Measurements from ENCODE around the gene TREH.

Gene TREH

DNA sequence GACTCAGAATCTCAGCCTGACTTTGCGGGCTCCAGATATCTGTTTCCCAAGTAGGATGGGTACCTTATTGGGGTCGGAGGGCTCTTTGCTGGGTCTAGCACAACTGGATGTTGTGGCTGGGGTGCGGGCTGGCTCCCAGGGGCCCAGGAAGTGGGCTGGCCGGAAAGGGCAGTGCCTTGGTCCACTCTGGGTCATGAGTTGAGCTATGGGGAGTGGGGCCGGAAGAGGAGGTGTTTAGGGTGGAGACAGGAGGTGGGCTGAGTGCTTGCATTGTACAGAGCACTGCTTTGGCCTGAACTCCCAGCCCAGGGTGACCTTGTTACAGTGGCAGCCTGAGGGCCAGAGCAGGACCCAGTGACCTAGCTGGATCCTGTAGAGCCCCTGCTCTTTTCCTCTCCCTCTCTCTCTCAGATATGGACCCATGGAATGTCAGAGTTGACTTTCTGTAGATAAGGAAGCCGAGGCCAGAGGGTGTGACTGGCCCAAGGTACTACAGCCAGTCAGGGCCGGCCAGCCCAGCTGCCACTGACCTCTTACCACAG is 58.9 kb downstream of the TREH start:
- H3K4me3 ChIP-seq (replicated peaks in 1 of 2; ENCODE audit: low read depth in 2 of 2, low read length in 2 of 2), result peak overlapping the region; percentile 13 to 64
- TF ChIP-seq, protein P1, sequence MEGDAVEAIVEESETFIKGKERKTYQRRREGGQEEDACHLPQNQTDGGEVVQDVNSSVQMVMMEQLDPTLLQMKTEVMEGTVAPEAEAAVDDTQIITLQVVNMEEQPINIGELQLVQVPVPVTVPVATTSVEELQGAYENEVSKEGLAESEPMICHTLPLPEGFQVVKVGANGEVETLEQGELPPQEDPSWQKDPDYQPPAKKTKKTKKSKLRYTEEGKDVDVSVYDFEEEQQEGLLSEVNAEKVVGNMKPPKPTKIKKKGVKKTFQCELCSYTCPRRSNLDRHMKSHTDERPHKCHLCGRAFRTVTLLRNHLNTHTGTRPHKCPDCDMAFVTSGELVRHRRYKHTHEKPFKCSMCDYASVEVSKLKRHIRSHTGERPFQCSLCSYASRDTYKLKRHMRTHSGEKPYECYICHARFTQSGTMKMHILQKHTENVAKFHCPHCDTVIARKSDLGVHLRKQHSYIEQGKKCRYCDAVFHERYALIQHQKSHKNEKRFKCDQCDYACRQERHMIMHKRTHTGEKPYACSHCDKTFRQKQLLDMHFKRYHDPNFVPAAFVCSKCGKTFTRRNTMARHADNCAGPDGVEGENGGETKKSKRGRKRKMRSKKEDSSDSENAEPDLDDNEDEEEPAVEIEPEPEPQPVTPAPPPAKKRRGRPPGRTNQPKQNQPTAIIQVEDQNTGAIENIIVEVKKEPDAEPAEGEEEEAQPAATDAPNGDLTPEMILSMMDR (IDR thresholded peaks at IDR 0.05; ENCODE audit: low read depth, low read length), result no peak
- peak; percentile 52 to 62 for DNase-seq (ENCODE audit: low read depth in 2 of 2)

DNA sequence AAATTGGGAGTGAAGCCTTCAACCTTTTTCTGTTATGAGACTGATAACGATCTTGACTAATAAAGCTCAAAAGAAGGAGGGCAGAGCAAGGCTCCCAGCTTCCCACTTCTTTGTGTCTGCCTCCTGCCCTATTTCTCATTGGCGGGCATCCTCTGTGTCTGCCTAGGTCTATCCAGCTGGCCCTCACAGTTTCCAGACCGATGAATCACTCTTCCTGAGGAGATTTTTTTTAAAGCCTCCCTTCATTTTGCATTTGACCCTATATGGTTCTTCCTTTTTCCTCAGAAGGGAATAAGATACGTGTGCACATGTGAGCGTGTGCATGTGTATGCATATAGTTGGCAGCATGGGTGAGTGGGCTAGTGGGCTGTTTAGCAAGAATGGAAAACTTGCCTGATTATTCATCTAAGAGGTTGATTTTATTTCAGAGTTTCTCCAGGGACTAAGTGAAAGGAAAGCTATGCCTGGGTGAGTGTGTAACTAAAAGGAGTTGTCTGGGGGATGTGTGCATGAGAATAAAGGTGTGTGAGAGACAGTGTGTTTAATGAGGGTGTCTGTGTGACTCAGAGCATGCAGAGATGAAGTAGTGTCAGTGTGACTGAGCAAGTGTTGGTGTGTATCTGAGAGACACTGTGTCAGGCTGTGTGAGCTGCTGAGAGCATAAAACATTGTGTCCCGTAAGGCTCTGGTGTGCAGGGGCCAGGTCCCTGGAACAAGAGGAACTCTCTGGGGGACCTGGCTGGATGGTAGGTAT is 59.8 kb downstream of the TREH start:
- H3K4me3 ChIP-seq (replicated peaks in 1 of 2; ENCODE audit: low read depth in 2 of 2, low read length in 2 of 2), result no peak overlapping the region
- DNase-seq (ENCODE audit: low read depth in 2 of 2), result peak; percentile 97 to 98
- TF ChIP-seq, protein P1 (IDR thresholded peaks at IDR 0.05; ENCODE audit: low read depth, low read length), result no peak

DNA sequence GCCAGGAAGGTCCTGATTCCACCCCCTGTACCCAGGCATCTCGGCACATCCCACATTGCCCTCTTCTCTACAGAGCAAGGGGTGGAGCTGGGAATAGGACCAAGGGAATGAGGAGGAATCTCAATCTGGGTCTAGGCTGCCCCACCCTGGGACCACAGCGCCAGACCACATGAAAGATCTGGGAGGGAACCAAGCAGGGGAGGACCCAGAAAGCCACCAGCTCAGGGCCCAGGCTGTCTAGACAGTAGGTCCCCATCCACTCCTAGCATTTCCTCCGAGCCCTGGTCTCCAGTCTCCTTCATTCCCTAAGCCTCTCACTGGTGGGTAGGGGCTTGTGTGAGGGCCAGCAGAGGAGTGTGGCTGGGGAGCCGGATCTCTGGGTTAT is 60.5 kb downstream of the TREH start:
- TF ChIP-seq, protein P1 (IDR thresholded peaks at IDR 0.05; ENCODE audit: low read depth, low read length), result no peak
- DNase-seq (ENCODE audit: low read depth in 2 of 2), result peak; percentile 83 to 91
- H3K4me3 ChIP-seq (replicated peaks in 1 of 2; ENCODE audit: low read depth in 2 of 2, low read length in 2 of 2), result peak overlapping the region in 1 of 2 donors; percentile 4

DNA sequence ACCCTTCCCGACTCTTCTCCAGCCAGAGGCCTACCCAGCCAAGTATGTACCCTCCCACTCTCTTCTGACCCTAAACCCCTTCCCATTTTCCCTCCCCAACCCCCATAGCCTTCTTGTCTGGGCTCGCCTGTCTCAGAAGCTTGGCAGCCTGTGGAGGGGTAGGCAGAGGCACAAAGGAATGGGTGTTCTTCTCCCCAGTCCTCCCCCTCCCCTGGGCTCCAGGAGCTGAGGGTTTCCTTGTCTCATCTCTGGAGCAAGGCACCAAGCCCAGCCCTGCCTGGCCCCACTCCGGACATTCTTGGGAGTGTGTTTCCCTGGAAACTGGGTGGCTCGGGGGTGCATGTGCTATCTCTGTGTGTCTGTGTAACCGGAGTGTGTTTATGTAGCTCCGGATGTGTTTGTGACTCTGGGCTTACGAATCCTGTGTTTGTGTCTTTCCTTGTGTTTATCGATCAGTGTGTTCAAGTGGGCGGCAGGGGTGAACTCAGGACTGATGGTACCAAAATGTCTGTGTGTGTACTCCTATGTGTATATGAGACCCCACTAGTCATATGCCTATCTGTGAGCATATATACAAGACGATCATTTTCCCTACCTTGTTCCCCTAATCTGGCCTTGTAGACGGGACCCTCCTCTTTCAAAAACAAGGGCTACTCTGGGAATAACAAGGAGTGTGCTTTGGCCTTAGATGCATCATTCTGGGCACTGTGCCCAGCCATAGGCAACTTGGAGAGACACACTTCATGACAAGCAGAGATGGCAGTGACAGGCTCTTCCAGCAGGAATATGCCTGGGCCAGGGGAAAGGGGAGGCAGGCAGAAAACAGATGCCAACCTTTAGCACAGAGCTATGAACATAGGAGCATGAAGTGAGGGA is 61.1 kb downstream of the TREH start:
- DNase-seq (ENCODE audit: low read depth in 2 of 2), result peak; percentile 85 to 94
- H3K4me3 ChIP-seq (replicated peaks in 1 of 2; ENCODE audit: low read depth in 2 of 2, low read length in 2 of 2), result no peak overlapping the region

DNA sequence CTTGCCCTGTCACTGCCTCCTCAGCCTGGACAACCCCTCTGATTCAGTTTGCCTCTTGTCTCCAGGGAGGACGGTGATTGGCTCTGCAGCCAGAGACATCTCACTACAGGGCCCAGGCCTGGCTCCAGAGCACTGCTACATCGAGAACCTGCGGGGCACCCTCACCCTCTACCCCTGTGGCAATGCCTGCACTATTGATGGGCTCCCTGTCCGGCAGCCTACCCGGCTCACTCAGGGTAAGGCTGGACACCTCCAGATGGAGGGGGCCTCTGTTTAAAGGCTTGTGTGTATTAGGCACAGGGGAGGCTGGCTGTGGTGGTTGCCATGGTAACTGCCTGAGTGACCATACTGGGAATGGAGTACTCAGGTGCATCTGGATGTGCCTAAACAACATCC is 63.5 kb downstream of the TREH start:
- TF ChIP-seq, protein P1 (IDR thresholded peaks at IDR 0.05; ENCODE audit: low read depth, low read length), result no peak
- H3K4me3 ChIP-seq (replicated peaks in 1 of 2; ENCODE audit: low read depth in 2 of 2, low read length in 2 of 2), result no peak overlapping the region
- no peak for DNase-seq (ENCODE audit: low read depth in 2 of 2)

More for the DNA sequence above, 61.1 kb downstream of the TREH start:
- TF ChIP-seq, protein P1 (IDR thresholded peaks at IDR 0.05; ENCODE audit: low read depth, low read length), result no peak

DNA sequence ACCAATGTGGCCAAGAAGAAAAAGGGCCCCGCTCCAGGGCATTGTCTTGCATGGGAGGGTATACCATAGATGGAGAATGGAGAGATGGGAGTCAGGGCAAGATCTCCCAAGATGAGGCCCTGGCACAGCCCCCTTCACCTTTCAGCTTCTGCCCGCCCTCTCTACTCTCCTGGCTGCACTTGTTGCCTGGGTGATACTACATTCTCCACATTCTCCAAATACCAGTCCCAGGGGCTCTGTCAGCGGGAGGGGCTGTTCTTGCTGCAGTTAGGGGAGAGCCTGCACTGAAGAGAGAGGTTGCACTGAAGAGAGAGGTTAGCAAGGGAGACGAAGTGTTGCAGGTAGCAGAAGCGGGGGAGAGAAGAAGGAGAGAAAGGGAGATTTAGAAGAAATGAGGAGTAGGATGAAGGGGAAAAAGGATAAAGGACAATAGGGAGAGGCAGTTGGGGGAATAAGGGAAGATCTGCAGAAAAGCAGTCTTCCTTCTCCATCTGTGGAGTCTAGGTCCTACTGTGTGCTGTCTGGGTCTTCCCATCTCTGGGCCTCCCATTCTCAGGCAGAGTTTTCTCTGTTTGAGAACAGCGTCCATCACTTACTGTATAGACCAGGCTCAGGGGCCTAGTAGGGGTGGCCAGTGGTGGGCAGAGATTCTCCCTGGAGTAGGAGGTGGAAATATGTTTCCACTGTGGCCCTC is 64.0 kb downstream of the TREH start:
- DNase-seq (ENCODE audit: low read depth in 2 of 2), result no peak
- TF ChIP-seq, protein P1 (IDR thresholded peaks at IDR 0.05; ENCODE audit: low read depth, low read length), result no peak
- no peak overlapping the region for H3K4me3 ChIP-seq (replicated peaks in 1 of 2; ENCODE audit: low read depth in 2 of 2, low read length in 2 of 2)

Measured in cardiac fibroblast (primary cell).